Fibroblast of lung (primary cell): ENCODE measurements around the gene SDF2L1. TPM values are rescaled to one million over a fixed set of nuclear protein-coding genes. Genes with fewer than 3 reads are reported as not detected.
"Not testable (repeated sequence)": the region's sequence is repeated elsewhere in the genome, so short reads cannot be mapped to it uniquely, and the experiment has no call there.

Source experiments
- DNase-seq, 2 donors: peaks; one replicate each; pipeline versions ENCODE4 v3.0.0 to v3.0.0-alpha.2; 2010; ENCODE audit warnings: low read depth in 2 of 2
- H2AFZ ChIP-seq: 2 replicates; pipeline ENCODE4 v1.5.1; 2012; ENCODE audit warnings: low read length, control low read depth, inconsistent platforms
- H3K27ac ChIP-seq: 2 replicates; pipeline ENCODE4 v1.5.1; 2011; ENCODE audit warnings: low read length, control low read depth; ENCODE audit not compliant: insufficient read depth
- H3K27me3 ChIP-seq: 2 replicates; pipeline ENCODE4 v1.5.1; 2011; ENCODE audit warnings: mild to moderate bottlenecking, low read length; ENCODE audit not compliant: control insufficient read depth, insufficient read depth
- H3K36me3 ChIP-seq: 2 replicates; pipeline ENCODE4 v1.5.1; 2011; ENCODE audit warnings: low read length; ENCODE audit not compliant: control insufficient read depth, insufficient read depth
- H3K4me1 ChIP-seq: 2 replicates; pipeline ENCODE4 v1.5.1; 2011; ENCODE audit warnings: low read length; ENCODE audit not compliant: control insufficient read depth, insufficient read depth; ENCODE audit errors: extremely low read depth
- H3K4me2 ChIP-seq: 2 replicates; pipeline ENCODE4 v1.5.1; 2011; ENCODE audit warnings: low read length, control low read depth; ENCODE audit not compliant: insufficient read depth; ENCODE audit errors: extremely low read depth
- H3K4me3 ChIP-seq, 4 experiments: fragments of 200-600 bp in 1 of 4; sonication (generic) in 1 of 4; replicated peaks in 1 of 4; 2 replicates each; pipeline ENCODE4 v1.5.1; 2011 to 2016; ENCODE audit warnings: low read length in 4 of 4, low read depth in 3 of 4, mild to moderate bottlenecking in 3 of 4, control low read depth in 2 of 4, inconsistent platforms in 1 of 4, mixed read lengths in 1 of 4; ENCODE audit not compliant: insufficient read depth in 1 of 4; ENCODE audit errors: control extremely low read depth in 1 of 4
- H3K79me2 ChIP-seq: 2 replicates; pipeline ENCODE4 v1.5.1; 2012; ENCODE audit warnings: mild to moderate bottlenecking, low read length, inconsistent platforms; ENCODE audit not compliant: control insufficient read depth, insufficient read depth
- H3K9ac ChIP-seq: 2 replicates; pipeline ENCODE4 v1.5.1; 2011; ENCODE audit warnings: mild to moderate bottlenecking, low read length, control low read depth; ENCODE audit not compliant: insufficient read depth
- H3K9me3 ChIP-seq: 2 replicates; pipeline ENCODE4 v1.5.1; 2012; ENCODE audit warnings: low read depth, low read length; ENCODE audit not compliant: control insufficient read depth, insufficient read depth
- H4K20me1 ChIP-seq: 2 replicates; pipeline ENCODE4 v1.5.1; 2011; ENCODE audit warnings: low read length; ENCODE audit not compliant: control insufficient read depth, insufficient read depth; ENCODE audit errors: extremely low read depth
- EZH2 ChIP-seq: IDR thresholded peaks from 2 replicates; pipeline ENCODE4 v1.5.1; 2012; ENCODE audit warnings: low read length, control low read depth, mild to moderate bottlenecking; ENCODE audit errors: missing control alignments
- polyA plus RNA-seq, 2 donors: library from polyadenylated mRNA; depleted of rRNA in 1 of 2; stranded (reverse) in 1 of 2; unstranded in 1 of 2; fragments of >200 nt; gene quantifications; 2 replicates each; pipeline ENCODE4 v1.2.1, GENCODE V29; 2011 to 2012; ENCODE audit warnings: missing spikeins in 1 of 2
- total RNA-seq: library from RNA; depleted of rRNA; stranded (reverse); fragments of >200 nt; gene quantifications from 2 replicates; pipeline ENCODE4 v1.2.1, GENCODE V29; 2014
- TF ChIP-seq, protein P1 (sequence below), 2 donors: IDR thresholded peaks in 1 of 2; conservative IDR thresholded peaks in 1 of 2; 1 replicate in 1 of 2; 2 replicates in 1 of 2; pipeline ENCODE4 v1.5.1; 2011 to 2012; ENCODE audit warnings: low read length in 2 of 2, control low read depth in 1 of 2, inconsistent platforms in 1 of 2, low read depth in 1 of 2, mild to moderate bottlenecking in 1 of 2

SDF2L1 gene
- total and polyA plus RNA-seq, 2 donors (not counting 1 experiment from before 2014, with no cell fraction given) = 12.0 to 13.2 TPM

DNA sequence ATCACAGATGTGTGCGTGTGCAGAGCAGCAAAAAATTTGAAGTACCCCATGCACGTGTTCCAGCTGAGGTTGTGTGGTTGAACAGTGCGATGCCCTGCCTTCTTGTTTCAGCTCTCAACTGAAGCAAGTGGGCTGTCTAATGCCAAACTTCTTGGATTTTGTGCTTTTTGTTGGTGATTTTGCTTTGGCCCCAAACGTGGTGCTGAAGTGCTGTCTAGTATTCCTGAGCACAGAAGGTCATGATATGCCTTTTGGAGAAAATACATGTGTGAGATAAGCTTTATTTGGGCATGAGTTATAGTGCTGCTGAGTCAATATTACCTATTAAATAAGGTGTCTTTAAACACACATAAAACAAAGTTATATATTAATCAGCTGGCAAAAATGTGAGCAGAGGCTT is 26.4 kb upstream of the SDF2L1 start:
- H3K4me2 ChIP-seq = no peak overlapping the region
- no peak for DNase-seq
- H3K27ac ChIP-seq = no peak overlapping the region
- no peak overlapping the region for H3K9ac ChIP-seq
- H2AFZ ChIP-seq = no peak overlapping the region
- peaks cover 4% of the 10 kb centered on the region for H3K4me1 ChIP-seq
- H4K20me1 ChIP-seq = peaks cover 2% of the 10 kb centered on the region
- peaks cover 8% of the 10 kb centered on the region for H3K36me3 ChIP-seq
- H3K27me3 ChIP-seq = no peaks in the 10 kb centered on the region
- no peak overlapping the region for H3K4me3 ChIP-seq
- TF ChIP-seq, protein P1, sequence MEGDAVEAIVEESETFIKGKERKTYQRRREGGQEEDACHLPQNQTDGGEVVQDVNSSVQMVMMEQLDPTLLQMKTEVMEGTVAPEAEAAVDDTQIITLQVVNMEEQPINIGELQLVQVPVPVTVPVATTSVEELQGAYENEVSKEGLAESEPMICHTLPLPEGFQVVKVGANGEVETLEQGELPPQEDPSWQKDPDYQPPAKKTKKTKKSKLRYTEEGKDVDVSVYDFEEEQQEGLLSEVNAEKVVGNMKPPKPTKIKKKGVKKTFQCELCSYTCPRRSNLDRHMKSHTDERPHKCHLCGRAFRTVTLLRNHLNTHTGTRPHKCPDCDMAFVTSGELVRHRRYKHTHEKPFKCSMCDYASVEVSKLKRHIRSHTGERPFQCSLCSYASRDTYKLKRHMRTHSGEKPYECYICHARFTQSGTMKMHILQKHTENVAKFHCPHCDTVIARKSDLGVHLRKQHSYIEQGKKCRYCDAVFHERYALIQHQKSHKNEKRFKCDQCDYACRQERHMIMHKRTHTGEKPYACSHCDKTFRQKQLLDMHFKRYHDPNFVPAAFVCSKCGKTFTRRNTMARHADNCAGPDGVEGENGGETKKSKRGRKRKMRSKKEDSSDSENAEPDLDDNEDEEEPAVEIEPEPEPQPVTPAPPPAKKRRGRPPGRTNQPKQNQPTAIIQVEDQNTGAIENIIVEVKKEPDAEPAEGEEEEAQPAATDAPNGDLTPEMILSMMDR (conservative IDR thresholded peaks at IDR 0.05 in 1 of 2, IDR thresholded peaks at IDR 0.05 in 1 of 2; ENCODE audit: low read depth in 1 of 2, low read length in 2 of 2) = no peak
- TF ChIP-seq EZH2 = no peak
- no peaks in the 10 kb centered on the region for H3K9me3 ChIP-seq
- H3K79me2 ChIP-seq = peaks cover 59% of the 10 kb centered on the region

DNA sequence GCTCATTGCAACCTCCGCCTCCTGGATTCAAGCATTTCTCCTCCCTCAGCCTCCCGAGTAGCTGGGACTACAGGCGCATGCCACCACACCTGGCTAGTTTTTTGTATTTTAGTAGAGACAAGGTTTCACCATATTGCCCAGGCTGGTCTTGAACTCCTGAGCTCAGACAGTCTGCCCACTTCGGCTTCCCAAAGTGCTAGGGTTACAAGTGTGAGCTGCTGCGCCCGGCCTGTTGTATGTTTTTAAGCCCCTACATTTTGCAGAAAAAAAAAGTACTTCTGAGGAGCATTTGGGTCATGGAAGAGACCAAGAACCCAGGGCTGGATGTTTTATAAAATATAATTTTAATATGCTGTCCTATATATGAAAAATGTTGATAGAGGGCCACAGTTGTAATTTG is 24.8 kb upstream of the SDF2L1 start:
- H3K4me2 ChIP-seq, H2AFZ ChIP-seq, H3K9me3 ChIP-seq, H3K9ac ChIP-seq, H4K20me1 ChIP-seq, H3K27ac ChIP-seq, H3K4me3 ChIP-seq, H3K36me3 ChIP-seq, H3K27me3 ChIP-seq, H3K4me1 ChIP-seq, DNase-seq: not testable (repeated sequence)
- H3K79me2 ChIP-seq = peaks cover 55% of the 10 kb centered on the region

DNA sequence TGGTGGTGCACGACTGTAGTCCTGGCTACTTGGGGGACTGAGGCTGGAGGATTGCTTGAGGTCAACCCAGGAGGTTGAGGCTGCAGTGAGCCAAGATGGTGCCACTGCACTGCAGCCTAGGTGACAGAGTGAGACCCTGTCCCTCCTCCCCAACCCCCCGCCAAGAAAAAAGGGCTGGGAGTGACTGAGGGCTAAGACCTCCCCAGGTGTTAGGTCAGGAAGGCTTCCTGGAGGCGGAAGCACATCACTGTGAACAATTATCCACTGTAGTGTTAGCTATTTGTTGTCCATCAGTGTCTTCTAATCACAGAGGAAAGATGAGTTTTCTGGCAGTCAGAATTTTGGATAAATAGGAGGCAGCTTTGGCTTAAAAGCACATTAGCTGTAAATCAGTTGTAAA is 21.1 kb upstream of the SDF2L1 start:
- Histone ChIP-seq H3K4me1 (peaks cover 7% of the 10 kb centered on the region), H3K27ac (no peak overlapping the region), H3K9me3 (no peaks in the 10 kb centered on the region), H3K9ac (no peak overlapping the region), H2AFZ (no peak overlapping the region), H3K36me3 (peaks cover 18% of the 10 kb centered on the region), H4K20me1 (no peaks in the 10 kb centered on the region), H3K79me2 (peaks cover 42% of the 10 kb centered on the region), H3K4me3 (no peak overlapping the region), H3K4me2 (no peak overlapping the region), H3K27me3 (no peaks in the 10 kb centered on the region)
- DNase-seq = no peak
- TF ChIP-seq EZH2 = no peak
- TF ChIP-seq, protein P1 (conservative IDR thresholded peaks at IDR 0.05 in 1 of 2, IDR thresholded peaks at IDR 0.05 in 1 of 2; ENCODE audit: low read depth in 1 of 2, low read length in 2 of 2) = no peak
